Neuronal stem cell (in vitro differentiated cells): Measurements from ENCODE around the gene ZDHHC20.

Experiments
- DNase-seq: peaks from one replicate; pipeline ENCODE4 v3.0.0-alpha.2; 2013; ENCODE audit warnings: low spot score
- H2AFZ ChIP-seq: one replicate; pipeline ENCODE4 v1.6.1; 2013; ENCODE audit warnings: mild to moderate bottlenecking, low read length, inconsistent platforms
- H2AK5ac ChIP-seq: 2 replicates; pipeline ENCODE4 v1.6.1; 2013; ENCODE audit warnings: low read depth, mild to moderate bottlenecking, inconsistent platforms, low read length, moderate library complexity, mixed read lengths
- H2BK120ac ChIP-seq: 2 replicates; pipeline ENCODE4 v1.6.1; 2013; ENCODE audit warnings: low read depth, mild to moderate bottlenecking, inconsistent platforms, low read length, moderate library complexity, mixed read lengths
- H2BK12ac ChIP-seq: one replicate; pipeline ENCODE4 v1.6.1; 2013; ENCODE audit warnings: low read length, inconsistent platforms
- H2BK15ac ChIP-seq: 2 replicates; pipeline ENCODE4 v1.6.1; 2013; ENCODE audit warnings: mild to moderate bottlenecking, low read length, inconsistent platforms, mixed read lengths
- H2BK5ac ChIP-seq: one replicate; pipeline ENCODE4 v1.6.1; 2013; ENCODE audit warnings: inconsistent platforms, mild to moderate bottlenecking, low read length, moderate library complexity
- H3K14ac ChIP-seq: one replicate; pipeline ENCODE4 v1.6.1; 2013; ENCODE audit warnings: low read length, inconsistent platforms
- H3K18ac ChIP-seq: 2 replicates; pipeline ENCODE4 v1.6.1; 2013; ENCODE audit warnings: low read length, inconsistent platforms
- H3K23ac ChIP-seq: 2 replicates; pipeline ENCODE4 v1.6.1; 2013; ENCODE audit warnings: low read depth, mild to moderate bottlenecking, mixed read lengths, low read length, inconsistent platforms; ENCODE audit not compliant: poor library complexity
- H3K27ac ChIP-seq: replicated peaks from 3 replicates; pipeline ENCODE4 v1.5.1; 2013; ENCODE audit warnings: low read length, inconsistent platforms
- H3K27me3 ChIP-seq, 3 experiments: 2 replicates each; pipeline ENCODE4 v1.6.1; 2013; ENCODE audit warnings: low read length in 3 of 3, mild to moderate bottlenecking in 2 of 3, inconsistent platforms in 1 of 3, low read depth in 1 of 3, mixed read lengths in 1 of 3, moderate library complexity in 1 of 3; ENCODE audit not compliant: control insufficient read depth in 3 of 3, insufficient read depth in 3 of 3
- H3K36me3 ChIP-seq, 2 donors: replicated peaks in 1 of 2; 2 replicates each; pipeline ENCODE4 v1.6.1; 2013; ENCODE audit warnings: low read length in 2 of 2; ENCODE audit not compliant: control insufficient read depth in 2 of 2, insufficient read depth in 2 of 2
- H3K4ac ChIP-seq: 2 replicates; pipeline ENCODE4 v1.6.1; 2013; ENCODE audit warnings: inconsistent platforms, mild to moderate bottlenecking, low read length, moderate library complexity
- H3K4me1 ChIP-seq, 2 donors: 1 replicate in 1 of 2; 2 replicates in 1 of 2; pipeline ENCODE4 v1.6.1; 2013; ENCODE audit warnings: low read length in 2 of 2, low read depth in 1 of 2; ENCODE audit not compliant: control insufficient read depth in 2 of 2, insufficient read depth in 1 of 2
- H3K4me2 ChIP-seq: one replicate; pipeline ENCODE4 v1.6.1; 2013; ENCODE audit warnings: mild to moderate bottlenecking, low read length, inconsistent platforms; ENCODE audit not compliant: insufficient read depth, poor library complexity, severe bottlenecking
- H3K4me3 ChIP-seq, 2 donors: 2 replicates each; pipeline ENCODE4 v1.5.1; 2013; ENCODE audit warnings: low read length in 2 of 2, mild to moderate bottlenecking in 2 of 2, inconsistent platforms in 1 of 2, moderate library complexity in 1 of 2
- H3K79me1 ChIP-seq: one replicate; pipeline ENCODE4 v1.6.1; 2013; ENCODE audit warnings: low read depth, mild to moderate bottlenecking, inconsistent platforms, low read length, moderate library complexity
- H3K9ac ChIP-seq: one replicate; pipeline ENCODE4 v1.6.1; 2013; ENCODE audit warnings: mild to moderate bottlenecking, low read depth, low read length, inconsistent platforms; ENCODE audit not compliant: poor library complexity
- H3K9me3 ChIP-seq, 2 donors: replicated peaks in 1 of 2; 2 replicates each; pipeline versions ENCODE3 to v1.6.1; 2013; ENCODE audit warnings: low read length in 2 of 2, mild to moderate bottlenecking in 2 of 2, inconsistent platforms in 1 of 2, low read depth in 1 of 2, mixed read lengths in 1 of 2, moderate library complexity in 1 of 2; ENCODE audit not compliant: control insufficient read depth in 2 of 2, insufficient read depth in 1 of 2
- H4K8ac ChIP-seq: one replicate; pipeline ENCODE4 v1.6.1; 2013; ENCODE audit warnings: low read depth, mild to moderate bottlenecking, inconsistent platforms, low read length, moderate library complexity
- H4K91ac ChIP-seq: one replicate; pipeline ENCODE4 v1.6.1; 2013; ENCODE audit warnings: low read length, low read depth, mild to moderate bottlenecking, inconsistent platforms; ENCODE audit not compliant: poor library complexity
- WGBS, 2 donors: extraction: QIAGEN DNeasy Blood & Tissue Kit; methylation state at CpG; one replicate each; pipeline ENCODE4 v1.1.7; 2013; ENCODE audit warnings: missing lambda C conversion rate in 2 of 2, mixed read lengths in 1 of 2; ENCODE audit not compliant: insufficient read length in 2 of 2, insufficient replicate concordance in 1 of 2; ENCODE audit errors: extremely low coverage in 2 of 2; 5-methylcytosine and 5-hydroxymethylcytosine counted together

Gene ZDHHC20

DNA sequence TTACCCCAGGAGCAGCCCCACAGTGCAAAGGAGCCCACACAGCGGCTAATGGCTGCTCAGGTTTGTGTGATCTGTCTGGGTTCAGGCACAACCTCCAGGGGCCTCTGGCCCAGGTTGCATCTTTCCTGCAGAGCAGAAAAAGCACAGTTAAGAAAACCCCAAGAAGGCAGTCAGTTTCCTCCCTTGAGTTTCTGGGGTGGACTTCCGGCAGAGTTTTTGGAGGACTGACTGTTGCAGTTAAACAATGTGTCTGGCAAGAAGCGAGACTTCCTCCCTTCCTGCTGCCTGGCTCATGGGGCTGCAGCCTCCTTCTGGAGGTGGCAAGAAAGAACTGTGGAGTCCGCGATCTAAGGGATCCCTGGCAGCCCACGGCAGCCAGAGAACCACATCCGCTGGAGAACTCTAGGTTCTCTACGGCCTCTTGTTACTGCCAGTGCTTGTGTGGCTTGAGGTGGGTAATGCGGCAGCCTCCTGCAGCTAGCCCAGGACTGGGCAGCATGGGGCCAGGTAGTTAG, 114.4 kb downstream of the ZDHHC20 start:
- H3K4me2 ChIP-seq = no peak overlapping the region
- DNase-seq = no peak

DNA sequence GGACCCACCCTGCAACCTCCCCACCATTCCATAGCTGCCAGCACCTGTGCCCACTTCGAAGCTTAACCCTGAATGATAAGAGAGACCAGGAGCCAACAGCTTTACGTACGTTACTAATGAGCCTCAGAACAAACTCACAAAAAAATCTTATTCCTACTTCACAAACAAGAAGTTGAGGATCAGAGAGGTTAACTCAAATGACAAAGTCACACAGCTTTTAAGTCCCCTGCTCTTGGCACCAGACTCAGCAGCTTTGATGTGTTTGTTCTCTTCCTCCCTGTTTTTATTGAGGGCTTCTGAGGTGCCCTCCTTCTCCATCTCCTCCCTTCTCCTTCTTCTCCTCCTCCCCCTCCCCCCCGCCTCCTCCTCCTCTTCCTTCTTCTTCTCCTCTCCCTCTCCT, 115.4 kb downstream of the ZDHHC20 start:
- Histone ChIP-seq H2BK120ac (no peak overlapping the region), H3K9me3 (no peaks in the 10 kb centered on the region), H2AK5ac (no peak overlapping the region), H3K27me3 (no peaks in the 10 kb centered on the region), H3K18ac (no peak overlapping the region), H3K4me2 (no peak overlapping the region), H4K8ac (no peak overlapping the region), H3K4me1 (peaks cover 3 to 4% of the 10 kb centered on the region in 2 donors), H4K91ac (no peak overlapping the region), H3K9ac (no peak overlapping the region), H2BK15ac (no peak overlapping the region), H3K23ac (no peak overlapping the region), H3K14ac (no peak overlapping the region), H3K27ac (no peak overlapping the region), H3K79me1 (no peaks in the 10 kb centered on the region), H3K36me3 (no peaks in the 10 kb centered on the region), H2AFZ (no peak overlapping the region), H3K4me3 (no peak overlapping the region), H2BK12ac (no peak overlapping the region), H3K4ac (no peak overlapping the region), H2BK5ac (no peak overlapping the region)
- DNase-seq = no peak
- WGBS, 2 donors = no CpG with 5 or more reads among the region's 4 CpGs

More for the DNA sequence above, 114.4 kb downstream of the ZDHHC20 start:
- no peak overlapping the region for H3K27ac ChIP-seq
- H2AK5ac ChIP-seq = no peak overlapping the region
- H3K14ac ChIP-seq = no peak overlapping the region
- no peak overlapping the region for H3K23ac ChIP-seq
- no peak overlapping the region for H2BK120ac ChIP-seq
- H3K9me3 ChIP-seq = no peaks in the 10 kb centered on the region
- no peak overlapping the region for H3K4me3 ChIP-seq
- no peak overlapping the region for H3K4ac ChIP-seq
- peak overlapping the region; percentile 82 for H4K91ac ChIP-seq
- H3K18ac ChIP-seq = peak overlapping the region; percentile 41
- H2BK15ac ChIP-seq = no peak overlapping the region
- WGBS, 2 donors = no CpG with 5 or more reads among the region's 9 CpGs
- no peak overlapping the region for H2BK5ac ChIP-seq
- no peaks in the 10 kb centered on the region for H3K79me1 ChIP-seq
- peak overlapping the region; percentile 53 for H2AFZ ChIP-seq
- no peak overlapping the region for H3K9ac ChIP-seq
- no peaks in the 10 kb centered on the region for H3K4me1 ChIP-seq
- H2BK12ac ChIP-seq = no peak overlapping the region
- H3K27me3 ChIP-seq = no peaks in the 10 kb centered on the region
- no peak overlapping the region for H4K8ac ChIP-seq
- no peaks in the 10 kb centered on the region for H3K36me3 ChIP-seq

DNA sequence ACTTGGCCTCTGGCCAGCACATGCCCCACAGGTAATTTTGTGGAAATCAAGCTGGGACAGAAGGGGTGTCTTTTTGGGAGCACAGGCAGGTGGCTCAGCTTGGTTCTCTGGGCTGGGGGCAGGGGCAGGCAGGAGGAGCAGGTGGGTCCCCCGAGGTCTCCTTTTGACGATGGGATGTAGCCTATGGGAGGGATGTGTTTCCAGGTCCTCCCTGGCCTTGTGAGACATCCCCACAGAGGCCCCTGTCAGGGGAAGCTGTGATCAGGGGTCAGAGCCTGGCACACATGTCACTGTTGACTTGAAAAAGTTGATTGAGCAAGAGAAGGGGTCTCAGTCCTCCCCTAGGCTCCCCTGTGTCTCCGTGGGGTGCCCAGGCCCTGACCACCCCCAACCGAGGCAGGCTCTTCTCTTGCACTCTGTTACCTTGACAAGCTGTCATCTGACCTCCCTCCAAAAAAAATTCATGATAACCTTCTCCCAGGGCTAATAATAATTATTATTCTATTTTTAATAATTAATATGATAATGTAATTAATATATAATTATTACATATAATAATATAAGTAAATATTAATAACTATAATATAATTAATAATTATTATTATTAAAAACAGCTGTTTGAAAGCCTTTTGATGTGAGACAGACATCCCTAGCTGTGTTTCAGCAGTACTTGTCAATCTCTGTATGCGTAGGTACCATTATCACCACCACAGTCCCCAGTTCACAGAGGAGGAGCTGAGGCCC, 116.2 kb downstream of the ZDHHC20 start:
- Histone ChIP-seq H3K9ac (no peak overlapping the region), H3K4me1 (peaks cover 4 to 9% of the 10 kb centered on the region in 2 donors), H3K79me1 (no peaks in the 10 kb centered on the region), H3K4me3 (no peak overlapping the region), H2BK120ac (no peak overlapping the region), H3K23ac (no peak overlapping the region), H2BK5ac (no peak overlapping the region), H3K18ac (no peak overlapping the region), H4K8ac (no peak overlapping the region), H3K4ac (no peak overlapping the region), H2AFZ (no peak overlapping the region), H2AK5ac (no peak overlapping the region), H3K14ac (no peak overlapping the region), H3K27ac (no peak overlapping the region), H3K27me3 (no peaks in the 10 kb centered on the region), H3K9me3 (no peaks in the 10 kb centered on the region), H2BK12ac (no peak overlapping the region), H2BK15ac (no peak overlapping the region), H3K4me2 (no peak overlapping the region), H4K91ac (no peak overlapping the region), H3K36me3 (no peaks in the 10 kb centered on the region)
- no peak for DNase-seq
- no CpG with 5 or more reads among the region's 5 CpGs for WGBS, 2 donors

DNA sequence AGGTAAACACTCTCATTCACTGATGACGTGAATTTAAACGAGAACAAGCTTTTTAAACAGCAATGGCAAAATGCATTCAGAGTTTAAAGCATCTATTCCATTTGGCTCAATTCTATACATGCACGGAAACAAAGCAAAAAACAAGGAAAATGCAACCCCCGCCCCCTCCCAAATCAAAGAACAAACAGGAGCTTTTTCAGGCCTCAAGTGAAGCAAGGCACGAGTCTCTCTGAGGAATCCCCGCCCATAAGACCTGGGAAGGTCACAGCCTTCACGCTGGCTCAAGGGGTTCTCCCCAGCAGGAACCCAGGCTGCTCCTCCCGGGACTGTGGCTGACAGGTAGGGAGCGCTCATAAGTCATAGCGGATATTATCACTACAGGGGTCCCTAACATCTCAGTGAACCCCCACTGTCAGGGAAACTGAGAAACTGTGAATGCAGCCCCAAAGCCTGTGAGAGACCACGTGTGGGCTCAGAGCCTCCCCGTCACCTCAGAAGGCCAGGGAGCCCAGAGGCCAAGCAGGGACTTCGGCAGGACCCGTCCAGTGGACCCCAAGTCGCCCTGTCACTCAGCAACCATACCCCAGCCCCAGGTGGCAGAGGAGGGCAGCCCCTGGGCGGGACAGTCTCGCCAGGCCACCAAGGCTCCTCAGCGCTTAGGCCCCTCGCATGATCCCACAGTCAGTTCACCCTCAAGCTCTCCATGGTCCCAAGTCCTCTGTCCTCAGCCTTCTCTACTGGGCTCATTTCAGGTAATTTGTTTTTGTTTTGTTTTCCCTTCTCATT, 117.3 kb downstream of the ZDHHC20 start:
- Histone ChIP-seq H4K91ac (no peak overlapping the region), H2BK120ac (no peak overlapping the region), H3K23ac (no peak overlapping the region), H3K14ac (no peak overlapping the region), H3K9me3 (no peaks in the 10 kb centered on the region), H2BK5ac (no peak overlapping the region), H3K4me1 (peaks cover 4 to 11% of the 10 kb centered on the region in 2 donors), H3K9ac (no peak overlapping the region), H3K4me2 (no peak overlapping the region), H2AK5ac (peak overlapping the region; percentile 80), H2BK12ac (no peak overlapping the region), H3K4me3 (no peak overlapping the region), H3K36me3 (no peaks in the 10 kb centered on the region), H3K27me3 (no peaks in the 10 kb centered on the region), H2BK15ac (peak overlapping the region; percentile 77), H3K27ac (no peak overlapping the region), H2AFZ (no peak overlapping the region), H3K4ac (no peak overlapping the region), H4K8ac (no peak overlapping the region), H3K79me1 (no peaks in the 10 kb centered on the region), H3K18ac (peak overlapping the region; percentile 46)
- no CpG with 5 or more reads among the region's 19 CpGs for WGBS, 2 donors
- no peak for DNase-seq
